SK-N-SH (cell line): ENCODE results near the gene MYO18B.

Source experiments
- CTCF ChIP-seq: fragments of 200-600 bp; sonication (generic); IDR thresholded peaks from 2 replicates; pipeline ENCODE4 v1.6.1; 2017; ENCODE audit warnings: antibody characterized with exemption, mild to moderate bottlenecking, moderate library complexity
- TCF12 ChIP-seq: IDR thresholded peaks from 2 replicates; pipeline ENCODE4 v1.4.0; 2012

- TF ChIP-seq TCF12 (no peak), CTCF (no peak)
These were observed 10.7 kb downstream of the MYO18B start for GRCh38 chr22:25752615-25753214.
